22Rv1 (cell line): ENCODE results near the gene IFIT1B.

Source experiments
- H3K27ac ChIP-seq: fragments of 450-650 bp; 2 replicates; pipeline ENCODE4 v1.5.1; 2017
- CTCF ChIP-seq: fragments of 450-650 bp; IDR thresholded peaks from 2 replicates; pipeline ENCODE4 v1.5.1; 2017; ENCODE audit warnings: mild to moderate bottlenecking
- ZFX ChIP-seq: fragments of 450-650 bp; IDR thresholded peaks from 2 replicates; pipeline ENCODE4 v1.6.1; 2017; ENCODE audit warnings: antibody characterized with exemption, borderline replicate concordance

The IFIT1B gene

GRCh38 chr10:89337484-89337883 lies 40.4 kb upstream of the IFIT1B start:
- TF ChIP-seq ZFX: no peak
- no peak for TF ChIP-seq CTCF
- H3K27ac ChIP-seq: no peak overlapping the region

GRCh38 chr10:89338713-89339112 lies 39.1 kb upstream of the IFIT1B start:
- TF ChIP-seq CTCF (no peak), ZFX (no peak)
- no peak overlapping the region for H3K27ac ChIP-seq

- no peak for TF ChIP-seq CTCF
- TF ChIP-seq ZFX: no peak
Observed at GRCh38 chr10:89339875-89340274, 38.0 kb upstream of the IFIT1B start.

GRCh38 chr10:89341649-89342048 lies 36.2 kb upstream of the IFIT1B start:
- no peak for TF ChIP-seq ZFX
- no peak for TF ChIP-seq CTCF
- no peak overlapping the region for H3K27ac ChIP-seq

More at GRCh38 chr10:89339875-89340274, 38.0 kb upstream of the IFIT1B start:
- no peak overlapping the region for H3K27ac ChIP-seq

- TF ChIP-seq ZFX: no peak
- no peak for TF ChIP-seq CTCF
- no peak overlapping the region for H3K27ac ChIP-seq
Observed at GRCh38 chr10:89342206-89342958, 35.5 kb upstream of the IFIT1B start.

GRCh38 chr10:89343089-89343767 lies 34.6 kb upstream of the IFIT1B start:
- H3K27ac ChIP-seq: no peak overlapping the region
- no peak for TF ChIP-seq CTCF
- no peak for TF ChIP-seq ZFX

GRCh38 chr10:89344156-89344555 lies 33.7 kb upstream of the IFIT1B start:
- H3K27ac ChIP-seq: no peak overlapping the region
- no peak for TF ChIP-seq ZFX
- no peak for TF ChIP-seq CTCF
